HG02623 (cell line): ENCODE measurements around the gene POLR3GL.

Source experiments
- ATAC-seq: cut with Tn5 transposase; IDR thresholded peaks from one replicate; pipeline ENCODE4 v1.9.1; 2021; ENCODE audit warnings: moderate library complexity; ENCODE audit not compliant: unreplicated experiment

POLR3GL gene

GRCh38 chr1:145972580-145972979 lies 8.1 kb downstream of the POLR3GL start:
- no peak for ATAC-seq

GRCh38 chr1:145974721-145975120 lies 10.2 kb downstream of the POLR3GL start:
- no peak for ATAC-seq

- ATAC-seq = no peak
Measured at GRCh38 chr1:145975216-145975615, 10.7 kb downstream of the POLR3GL start.

- ATAC-seq = no peak
Measured at GRCh38 chr1:145977016-145977415, 12.5 kb downstream of the POLR3GL start.

- ATAC-seq = no peak
Measured at GRCh38 chr1:145977486-145978470, 13.3 kb downstream of the POLR3GL start.

GRCh38 chr1:145978471-145978853 lies 14.0 kb downstream of the POLR3GL start:
- ATAC-seq = no peak

- peak; percentile 87 for ATAC-seq
Measured at GRCh38 chr1:145978854-145979745, 14.6 kb downstream of the POLR3GL start.

- ATAC-seq = no peak
Measured at GRCh38 chr1:145979746-145980456, 15.4 kb downstream of the POLR3GL start.

- no peak for ATAC-seq
Measured at GRCh38 chr1:145980457-145980994, 16.0 kb downstream of the POLR3GL start.

- no peak for ATAC-seq
Measured at GRCh38 chr1:145982010-145982723, 17.7 kb downstream of the POLR3GL start.

GRCh38 chr1:145983206-145983675 lies 18.8 kb downstream of the POLR3GL start:
- no peak for ATAC-seq

- ATAC-seq = no peak
Measured at GRCh38 chr1:145983960-145984830, 19.7 kb downstream of the POLR3GL start.

- ATAC-seq = no peak
Measured at GRCh38 chr1:145985129-145985501, 20.6 kb downstream of the POLR3GL start.

GRCh38 chr1:145985502-145986439 lies 21.3 kb downstream of the POLR3GL start:
- ATAC-seq = no peak

- ATAC-seq = no peak
Measured at GRCh38 chr1:145986551-145986950, 22.1 kb downstream of the POLR3GL start.

GRCh38 chr1:145987926-145988325 lies 23.4 kb downstream of the POLR3GL start:
- no peak for ATAC-seq

GRCh38 chr1:145988773-145989172 lies 24.3 kb downstream of the POLR3GL start:
- ATAC-seq = no peak
